K562 (cell line): ENCODE data around the gene UGT1A6. TPM values are rescaled to one million over a fixed set of nuclear protein-coding genes. Genes with fewer than 3 reads are reported as not detected.

Experiments
- ATAC-seq: fragments of 200-7000 bp; cut with Tn5 transposase; 3 replicates; pipeline ENCODE4 v1.9.1; 2020; ENCODE audit warnings: moderate library complexity
- BruUV-seq: library from RNA; stranded (reverse); fragments of 400-500 nt; replicated peaks from 2 replicates; lab custom pipeline; 2021; lab: Mats Ljungman, UMichigan
- CTCF ChIA-PET: fragments of 300-600 bp; formaldehyde crosslinking; extraction: SDS; loops from one replicate; lab custom pipeline; 2021; ENCODE audit warnings: low intra/inter-chr PET ratio; lab: Yijun Ruan, JAX
- POLR2A ChIA-PET: fragments of 300-600, 350-650 bp; sonication (Branson Sonifier 250); formaldehyde crosslinking; extraction: SDS; loops from one replicate; lab custom pipeline; 2021; ENCODE audit warnings: antibody characterized with exemption, inconsistent platforms; lab: Yijun Ruan, JAX
- DNase-seq, 4 experiments: peaks; one replicate each; pipeline versions ENCODE4 v3.0.0 to v3.0.0-alpha.2; 2011 to 2018; ENCODE audit warnings: low spot score in 3 of 4, mixed read lengths in 3 of 4; ENCODE audit errors: extremely low read depth in 1 of 4
- FAIRE-seq: peaks from 2 replicates; lab custom pipeline; 2011; peaks lifted over from hg19 to GRCh38; lab: Jason Lieb, UNC
- H2AFZ ChIP-seq: 2 replicates; pipeline ENCODE4 v1.6.0; 2011; ENCODE audit warnings: low read depth, low read length, control low read depth, inconsistent platforms
- H3K27ac ChIP-seq: fragments of 200-600 bp; 3 replicates; pipeline ENCODE4 v1.8.0; 2011; ENCODE audit warnings: low read depth, mild to moderate bottlenecking, control low read depth, inconsistent platforms, low read length, moderate library complexity, mixed read lengths; ENCODE audit errors: extremely low read depth
- H3K27me3 ChIP-seq, 2 experiments: fragments of 300-600 bp in 1 of 2; 2 replicates in 1 of 2; 3 replicates in 1 of 2; pipeline versions ENCODE4 v1.6.0 to v1.8.0; 2011; ENCODE audit warnings: inconsistent platforms in 2 of 2, low read length in 2 of 2, mild to moderate bottlenecking in 1 of 2, mixed read lengths in 1 of 2, moderate library complexity in 1 of 2; ENCODE audit not compliant: control insufficient read depth in 2 of 2, insufficient read depth in 2 of 2
- H3K36me3 ChIP-seq: fragments of 300-600 bp; 3 replicates; pipeline ENCODE4 v1.8.0; 2011; ENCODE audit warnings: mild to moderate bottlenecking, low read length, inconsistent platforms; ENCODE audit not compliant: control insufficient read depth, insufficient read depth
- H3K4me1 ChIP-seq, 2 experiments: fragments of 200-600 bp in 1 of 2; replicated peaks in 1 of 2; 2 replicates in 1 of 2; 3 replicates in 1 of 2; pipeline versions ENCODE4 v1.5.1 to v1.8.0; 2011; ENCODE audit warnings: inconsistent platforms in 2 of 2, low read length in 2 of 2, mild to moderate bottlenecking in 1 of 2, mixed read lengths in 1 of 2, moderate library complexity in 1 of 2; ENCODE audit not compliant: control insufficient read depth in 2 of 2, insufficient read depth in 2 of 2
- H3K4me2 ChIP-seq: 2 replicates; pipeline ENCODE4 v1.6.1; 2011; ENCODE audit warnings: low read length, control low read depth, inconsistent platforms, mixed read lengths; ENCODE audit not compliant: insufficient read depth
- H3K4me3 ChIP-seq: fragments of 200-600 bp; sonication (generic), shearing (Covaris generic); 2 replicates; pipeline ENCODE4 v1.5.1; 2016; ENCODE audit warnings: control low read depth, inconsistent platforms
- H3K79me2 ChIP-seq: fragments of 200-600 bp; 3 replicates; pipeline ENCODE4 v1.8.0; 2011; ENCODE audit warnings: low read length, inconsistent platforms; ENCODE audit not compliant: control insufficient read depth, insufficient read depth
- H3K9ac ChIP-seq, 2 experiments: 2 replicates each; pipeline versions ENCODE4 v1.6.0 to v1.6.1; 2011; ENCODE audit warnings: low read depth in 2 of 2, low read length in 2 of 2, control low read depth in 1 of 2, inconsistent platforms in 1 of 2, mild to moderate bottlenecking in 1 of 2, mixed read lengths in 1 of 2; ENCODE audit not compliant: insufficient read depth in 1 of 2
- H3K9me1 ChIP-seq: one replicate; pipeline ENCODE4 v1.6.0; 2011; ENCODE audit warnings: inconsistent platforms, mild to moderate bottlenecking, low read length, moderate library complexity; ENCODE audit not compliant: control insufficient read depth, insufficient read depth
- H3K9me3 ChIP-seq: replicated peaks from 2 replicates; pipeline ENCODE4 v1.5.1; 2011; ENCODE audit warnings: low read depth, low read length, inconsistent platforms; ENCODE audit not compliant: control insufficient read depth, insufficient read depth
- H4K20me1 ChIP-seq: replicated peaks from 2 replicates; pipeline ENCODE4 v1.6.1; 2011; ENCODE audit warnings: low read length, inconsistent platforms, mixed read lengths; ENCODE audit not compliant: control insufficient read depth, insufficient read depth
- ARID4B ChIP-seq: sonication (generic); formaldehyde crosslinking; IDR thresholded peaks from 2 replicates; pipeline ENCODE4 v1.8.0; 2022; ENCODE audit warnings: mild to moderate bottlenecking, missing genetic modification reagents
- CHD1 ChIP-seq: fragments of 200-600 bp; sonication (generic); IDR thresholded peaks from one replicate; pipeline ENCODE4 v1.6.1; 2012; ENCODE audit warnings: mild to moderate bottlenecking, moderate library complexity, low read length, inconsistent platforms
- FOSL1 ChIP-seq: fragments of 200-800 bp; sonication (Bioruptor generic); conservative IDR thresholded peaks from 2 replicates; pipeline ENCODE4 v1.6.1; 2016; ENCODE audit warnings: missing genetic modification characterization, missing compliant biosample characterization
- FOXP1 ChIP-seq: sonication (generic); formaldehyde crosslinking; IDR thresholded peaks from 2 replicates; pipeline ENCODE4 v1.8.0; 2022; ENCODE audit warnings: mild to moderate bottlenecking, missing genetic modification reagents
- L3MBTL2 ChIP-seq: fragments of 450-650 bp; IDR thresholded peaks from 2 replicates; pipeline ENCODE4 v1.6.1; 2016; ENCODE audit warnings: mild to moderate bottlenecking, moderate library complexity
- MGA ChIP-seq: fragments of 450-650 bp; IDR thresholded peaks from 2 replicates; pipeline ENCODE4 v1.6.1; 2016; ENCODE audit warnings: mild to moderate bottlenecking, moderate library complexity
- PYGO2 ChIP-seq: fragments of 450-650 bp; IDR thresholded peaks from 2 replicates; pipeline ENCODE4 v1.6.1; 2016; ENCODE audit warnings: mild to moderate bottlenecking, missing genetic modification characterization, moderate library complexity, missing compliant biosample characterization
- WGBS: fragments of 100-300 bp; shearing (Covaris generic); methylation state at CpG from one replicate; pipeline ENCODE4 v1.1.6; 2016; ENCODE audit warnings: low coverage, mixed read lengths; ENCODE audit not compliant: insufficient coverage; ENCODE audit errors: missing lambda C conversion rate; 5-methylcytosine and 5-hydroxymethylcytosine counted together
- in situ Hi-C: fragments of 300-500 bp; cut with MboI; formaldehyde crosslinking; loops from 4 replicates; pipeline ENCODE4 v1.15.0; 2018; ENCODE audit warnings: inconsistent platforms, mixed read lengths
- intact Hi-C: fragments of 100-400 bp; cut with micrococcal nuclease; formaldehyde crosslinking; loops from 2 replicates; pipeline ENCODE4 v1.14.2; 2022
- polyA plus RNA-seq, 8 experiments: library from polyadenylated mRNA; depleted of rRNA in 4 of 8; stranded (reverse) in 5 of 8; unstranded in 3 of 8; fragments of >200 nt; fragmentation: Nextera tagmentation in 2 of 8; fragmentation: Illumina TruSeq in 1 of 8; extraction: Ambion mirVana in 2 of 8; extraction: Trizol in 1 of 8; gene quantifications; 2 replicates each; pipeline versions ENCODE4 v1.2.1 to v1.2.3, GENCODE V29; 2011 to 2014; ENCODE audit warnings: inconsistent platforms in 1 of 8, missing spikeins in 1 of 8
- total RNA-seq, 7 experiments: library from RNA; depleted of rRNA in 6 of 7; stranded (reverse); fragments of >200 nt in 6 of 7; fragmentation: Illumina TruSeq in 2 of 7; extraction: Trizol in 2 of 7; gene quantifications; 2 replicates each; pipeline versions ENCODE4 v1.2.1 to v1.2.3, GENCODE V29; 2011 to 2021; ENCODE audit warnings: low replicate concordance in 1 of 7

The UGT1A6 gene
- total and polyA plus RNA-seq, 9 of the 15 experiments (the other 6 are each of a cell fraction or from before 2014, with no cell fraction given): not detected

GRCh38 chr2:233713262-233713615 lies 20.5 kb downstream of the UGT1A6 start:
- Histone ChIP-seq H3K27ac (no peak overlapping the region), H3K4me2 (no peak overlapping the region), H3K36me3 (no peaks in the 10 kb centered on the region), H4K20me1 (no peaks in the 10 kb centered on the region), H3K79me2 (no peaks in the 10 kb centered on the region), H3K9me3 (no peaks in the 10 kb centered on the region), H3K4me1 (0 out of 5 replicates have a peak, but pooled peaks cover 0 to 3% of the 10 kb centered on the region in 2 experiments), H3K9ac (no peak overlapping the region), H2AFZ (no peak overlapping the region), H3K4me3 (no peak overlapping the region), H3K9me1 (no peaks in the 10 kb centered on the region), H3K27me3 (peaks cover 0 to 20% of the 10 kb centered on the region in 2 experiments; a peak in 2 of 5 replicates)
- FAIRE-seq (no peak), ATAC-seq (no peak), DNase-seq (no peak)
- in situ Hi-C loops (no loop called here), intact Hi-C loops (loop anchor here (10.0 kb wide), 1 partner anchor 128 kb away; no protein-coding TSS in a partner anchor)
- no TSS peak for BruUV-seq
- CTCF ChIA-PET: no interaction called here
- POLR2A ChIA-PET: no interaction called here
- WGBS: 2% methylated on average over 7 of the region's 7 CpGs
- TF ChIP-seq L3MBTL2: no peak
- no peak for TF ChIP-seq ARID4B (CRISPR knock-in tag)
- TF ChIP-seq PYGO2 (tag): no peak
- TF ChIP-seq MGA: no peak
- no peak for TF ChIP-seq FOSL1 (tag)
- no peak for TF ChIP-seq FOXP1
- no peak for TF ChIP-seq CHD1
